HG02973 (cell line): ENCODE data around the gene MAP2K6.
A peak's percentile ranks its signal among the peaks of the same experiment; 100 is the strongest.

Source experiments
- ATAC-seq: cut with Tn5 transposase; IDR thresholded peaks from one replicate; pipeline ENCODE4 v1.9.1; 2021; ENCODE audit warnings: moderate library complexity; ENCODE audit not compliant: unreplicated experiment

The MAP2K6 gene

DNA sequence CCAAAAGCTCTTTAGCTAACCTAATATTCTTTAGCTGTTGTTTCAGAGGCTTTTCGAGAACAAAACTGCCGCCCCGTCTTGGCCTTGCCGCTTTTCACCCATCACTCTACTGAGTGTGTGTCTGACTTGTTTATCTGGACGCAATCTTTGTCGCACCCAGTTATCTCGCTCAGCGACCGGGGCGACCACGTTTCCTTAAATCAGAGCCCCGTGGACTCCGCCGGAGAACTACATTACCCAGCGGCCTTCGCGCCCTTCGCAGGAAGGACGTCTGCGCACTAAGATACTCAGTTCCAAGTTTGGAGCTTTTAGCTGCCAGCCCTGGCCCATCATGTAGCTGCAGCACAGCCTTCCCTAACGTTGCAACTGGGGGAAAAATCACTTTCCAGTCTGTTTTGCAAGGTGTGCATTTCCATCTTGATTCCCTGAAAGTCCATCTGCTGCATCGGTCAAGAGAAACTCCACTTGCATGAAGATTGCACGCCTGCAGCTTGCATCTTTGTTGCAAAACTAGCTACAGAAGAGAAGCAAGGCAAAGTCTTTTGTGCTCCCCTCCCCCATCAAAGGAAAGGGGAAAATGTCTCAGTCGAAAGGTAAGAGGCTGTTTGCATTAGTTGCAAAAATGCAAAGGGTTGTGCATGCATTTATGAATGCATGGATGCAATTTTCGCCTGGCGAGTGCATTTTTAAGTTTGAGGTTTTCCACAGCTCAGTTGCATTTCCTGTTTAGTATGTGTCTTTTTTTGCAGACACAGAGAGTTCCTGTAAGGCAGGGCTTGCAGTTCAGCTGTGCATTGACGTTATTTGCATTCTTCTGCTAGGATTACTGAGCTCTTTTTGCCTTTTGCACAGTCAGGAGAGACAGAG lies at the start of gene MAP2K6:
Gene MAP2K6 (plus strand): TSS at position 290 of the 867 bp plus-strand sequence. CDS start 288 bp downstream, at position 578.
- peak; percentile 97 for ATAC-seq

DNA sequence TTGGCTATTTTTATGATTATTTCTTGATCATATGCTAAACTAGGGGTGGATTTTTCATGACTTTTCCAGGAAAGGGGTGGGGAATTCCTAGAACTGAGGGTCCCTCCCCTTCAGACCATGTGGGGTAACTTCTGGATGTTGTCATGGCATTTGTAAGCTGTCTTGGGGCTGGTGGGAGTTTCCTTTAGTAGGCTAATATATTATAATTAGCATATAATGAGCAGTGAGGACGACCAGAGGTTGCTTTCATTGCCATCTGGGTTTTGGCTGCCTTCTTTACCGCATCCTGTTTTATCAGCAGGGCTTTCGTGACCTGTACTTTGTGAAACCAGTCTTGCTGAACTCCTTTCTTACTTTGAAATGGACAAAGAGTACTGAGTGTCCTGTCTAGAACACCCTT lies 47.2 kb upstream of the MAP2K6 start:
- ATAC-seq, result no peak

DNA sequence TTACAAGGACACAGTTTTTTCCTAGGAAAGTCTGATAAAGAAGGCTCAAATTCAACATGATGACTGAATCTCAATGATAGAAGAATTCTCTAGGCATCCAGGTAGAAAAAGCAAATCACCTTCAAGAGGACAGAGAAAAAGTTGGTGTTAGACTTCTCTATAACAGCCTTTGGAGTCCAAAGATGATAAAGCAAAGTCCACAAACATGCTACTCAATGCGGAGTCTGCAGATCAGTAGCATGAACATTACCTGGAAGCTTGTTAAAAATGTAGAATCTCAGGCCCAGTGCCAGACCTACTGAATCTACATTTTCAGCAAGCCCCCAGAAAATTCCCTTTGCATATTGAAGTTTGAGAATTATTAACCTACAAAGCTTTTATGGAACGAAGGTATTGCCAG lies 41.4 kb upstream of the MAP2K6 start:
- ATAC-seq, result no peak

DNA sequence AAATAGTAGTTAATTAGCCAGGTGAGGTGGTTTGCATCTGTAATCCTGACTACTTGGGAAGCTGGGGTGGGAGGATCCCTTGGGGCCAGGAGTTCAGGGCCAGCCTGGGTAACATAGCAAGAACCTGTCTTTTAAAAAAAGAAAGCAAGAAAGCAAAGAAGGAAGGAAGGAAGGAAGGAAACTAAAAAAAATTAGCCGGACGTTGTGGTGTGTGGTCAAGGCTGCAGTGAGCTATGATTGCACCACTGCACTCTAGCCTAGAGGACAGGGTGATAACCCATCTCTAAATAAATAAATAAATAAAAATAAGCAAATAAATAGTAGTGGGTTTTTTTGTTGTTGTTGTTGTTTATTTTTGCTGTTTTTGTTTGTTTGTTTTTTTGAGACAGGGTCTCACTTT lies 39.3 kb upstream of the MAP2K6 start:
- no peak for ATAC-seq

DNA sequence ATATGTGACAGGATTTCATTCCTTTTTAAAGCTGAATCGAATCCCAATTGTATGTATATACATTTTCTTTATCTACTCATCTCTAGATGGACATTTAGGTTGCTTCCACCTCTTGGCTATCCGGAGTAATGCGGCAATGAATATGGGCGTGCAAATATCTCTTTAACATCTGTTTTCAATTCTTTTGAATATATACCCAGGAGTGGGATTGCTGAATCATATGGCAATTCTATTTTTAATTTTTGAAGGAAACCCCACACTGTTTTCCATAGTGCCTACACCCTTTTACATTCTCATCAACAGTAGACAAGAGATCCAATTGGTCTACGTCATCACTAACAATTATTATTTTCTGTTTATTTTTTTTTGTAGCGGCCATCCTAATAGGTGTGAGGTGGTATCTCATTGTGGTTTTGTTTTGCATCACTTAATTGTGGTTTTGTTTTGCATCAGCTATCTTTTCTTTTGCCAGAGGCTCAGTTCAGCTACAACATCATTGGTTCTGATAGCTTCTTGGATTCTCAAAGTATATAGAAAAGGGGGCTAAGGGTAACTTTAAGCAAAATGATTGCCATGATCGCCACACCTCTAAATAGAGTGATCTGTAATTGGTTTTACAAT lies 25.6 kb upstream of the MAP2K6 start:
- ATAC-seq, result no peak

DNA sequence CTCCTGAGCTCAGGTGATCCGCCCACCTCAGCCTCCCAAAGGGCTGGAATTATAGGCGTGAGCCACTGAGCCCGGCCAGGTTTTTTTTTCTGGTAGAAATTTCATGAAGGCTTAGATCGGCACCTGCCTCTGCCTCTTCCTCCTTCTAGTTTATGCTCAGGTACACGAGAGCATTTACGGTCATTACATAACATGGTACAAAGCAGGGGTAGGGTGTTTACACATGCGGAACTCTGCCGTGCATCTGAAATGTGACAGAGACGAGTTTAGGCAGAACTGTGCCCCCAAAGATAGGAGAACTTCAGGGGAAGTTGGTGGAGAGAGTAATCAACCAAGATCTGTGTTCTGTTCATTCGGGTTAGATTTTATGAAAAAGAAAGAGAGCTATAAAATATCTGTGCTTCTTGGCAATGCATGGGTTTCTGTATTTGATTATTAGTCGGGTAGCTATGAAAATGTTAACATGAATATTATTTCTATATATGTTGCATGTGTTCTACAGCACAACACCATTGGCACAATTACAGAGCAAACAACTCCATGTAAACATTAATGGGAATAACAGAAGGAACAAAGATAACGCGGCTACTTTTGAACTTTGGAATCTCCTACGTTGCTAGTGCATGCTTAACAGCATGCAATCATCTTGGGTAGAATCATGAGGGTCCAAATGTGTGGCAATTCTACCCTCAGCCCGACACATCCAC lies 23.5 kb upstream of the MAP2K6 start:
- no peak for ATAC-seq

DNA sequence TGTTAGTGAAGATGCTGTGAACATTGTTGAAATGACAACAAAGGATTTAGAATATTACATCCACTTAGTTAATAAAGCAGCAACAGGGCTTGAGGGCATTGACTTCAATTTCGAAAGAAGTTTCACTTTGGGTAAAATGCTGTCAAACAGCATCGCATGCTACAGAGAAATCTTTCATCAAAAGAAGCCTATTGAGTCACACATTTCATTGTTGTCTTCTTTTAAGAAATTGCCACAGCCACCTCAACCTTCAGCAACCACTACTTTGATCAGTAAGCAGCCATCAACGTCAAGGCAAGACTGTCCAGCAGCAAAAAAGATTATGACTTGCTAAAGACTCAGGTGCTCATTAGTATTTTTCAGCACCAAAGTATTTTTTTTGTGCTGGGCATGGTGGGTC lies 13.2 kb upstream of the MAP2K6 start:
- ATAC-seq, result no peak

DNA sequence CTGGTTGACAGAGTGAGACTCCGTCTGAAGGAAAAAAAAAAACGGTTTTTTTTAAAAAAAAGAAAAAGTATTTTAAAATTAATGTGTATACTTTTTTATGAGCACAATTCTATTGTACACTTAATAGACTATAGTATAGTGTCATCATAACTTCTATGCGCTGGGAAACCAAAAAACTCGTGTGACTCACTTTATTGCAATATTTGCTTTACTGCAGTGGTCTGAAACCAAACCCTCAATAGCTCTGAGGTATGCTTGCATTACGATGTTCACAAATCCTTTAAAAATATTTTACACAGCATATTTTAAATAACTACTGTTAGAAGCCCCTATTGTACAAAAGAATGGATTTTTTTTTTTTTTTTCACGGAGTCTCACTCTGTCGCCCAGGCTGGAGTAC lies 12.4 kb upstream of the MAP2K6 start:
- ATAC-seq, result no peak

DNA sequence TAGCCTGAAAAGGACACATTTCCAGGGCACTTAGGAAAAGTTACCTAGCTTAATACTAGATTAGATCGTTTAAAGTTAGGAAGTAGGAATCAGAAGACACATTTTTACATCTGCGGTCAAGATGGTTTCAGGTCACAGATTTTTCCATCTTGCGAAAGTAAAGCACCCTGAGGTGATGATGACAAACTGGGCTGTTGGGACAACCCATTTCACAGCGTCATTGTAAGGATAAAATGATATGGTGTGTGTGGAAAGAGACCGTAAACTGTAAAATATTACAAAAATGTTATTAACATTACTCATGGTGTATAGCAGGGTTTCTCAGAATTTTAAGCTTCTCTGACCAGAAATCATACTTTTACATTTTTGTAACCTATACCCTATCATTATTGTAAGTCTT lies 10.1 kb upstream of the MAP2K6 start:
- no peak for ATAC-seq

DNA sequence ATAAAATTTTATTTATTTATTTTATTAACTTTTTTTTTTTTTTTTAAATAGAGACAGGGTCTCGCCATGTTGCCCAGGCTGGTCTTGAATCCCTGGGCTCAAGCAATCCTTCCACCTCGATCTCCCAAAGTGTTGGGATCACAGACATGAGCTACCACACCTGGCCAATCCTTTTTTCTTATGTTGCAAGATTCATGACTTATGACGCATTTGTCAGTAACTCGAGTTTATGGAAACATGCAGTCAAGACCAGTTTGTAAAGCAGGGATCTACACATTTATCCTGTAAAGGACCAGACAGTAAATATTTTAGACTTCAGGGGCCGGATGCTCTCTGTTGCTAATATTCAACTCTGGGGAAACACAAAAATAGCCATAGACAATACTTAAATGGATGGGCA lies 9.4 kb upstream of the MAP2K6 start:
- no peak for ATAC-seq

DNA sequence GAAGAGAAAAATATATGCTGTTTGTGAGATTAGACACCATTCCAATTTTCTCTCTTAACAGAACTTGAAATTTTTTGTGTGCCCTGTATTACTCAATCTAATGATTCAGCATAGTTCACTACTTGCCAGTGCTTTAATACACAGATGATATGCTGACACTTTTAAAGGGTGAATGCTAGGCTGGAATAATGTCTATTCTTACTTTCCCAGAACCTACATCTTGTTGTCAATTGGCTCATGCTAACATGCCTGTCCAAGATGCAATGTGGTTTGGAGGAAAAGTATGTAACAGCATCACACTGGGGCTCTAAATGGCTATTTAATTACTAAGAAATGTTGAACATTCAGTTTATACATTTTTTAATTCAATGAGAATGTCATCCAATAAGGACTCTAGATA lies 7.6 kb upstream of the MAP2K6 start:
- no peak for ATAC-seq

DNA sequence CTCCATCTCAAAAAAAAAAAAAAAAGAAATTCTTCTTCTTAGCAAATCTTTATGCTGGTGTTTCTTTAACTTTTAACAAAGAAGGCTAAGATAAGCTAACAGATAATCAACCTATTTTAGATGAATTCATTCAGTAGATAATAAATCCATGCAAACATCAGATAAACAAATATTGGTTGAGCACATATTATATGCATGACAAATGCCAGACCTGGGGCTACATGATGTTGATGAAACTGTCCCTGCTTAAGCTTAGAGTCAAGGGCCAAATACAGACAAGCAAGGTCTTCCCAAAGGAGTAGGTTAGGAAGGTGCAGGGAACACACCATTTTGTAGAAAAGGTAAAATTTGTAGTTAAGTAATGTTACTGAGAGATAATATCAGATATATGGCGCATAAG lies 6.7 kb upstream of the MAP2K6 start:
- ATAC-seq, result no peak

DNA sequence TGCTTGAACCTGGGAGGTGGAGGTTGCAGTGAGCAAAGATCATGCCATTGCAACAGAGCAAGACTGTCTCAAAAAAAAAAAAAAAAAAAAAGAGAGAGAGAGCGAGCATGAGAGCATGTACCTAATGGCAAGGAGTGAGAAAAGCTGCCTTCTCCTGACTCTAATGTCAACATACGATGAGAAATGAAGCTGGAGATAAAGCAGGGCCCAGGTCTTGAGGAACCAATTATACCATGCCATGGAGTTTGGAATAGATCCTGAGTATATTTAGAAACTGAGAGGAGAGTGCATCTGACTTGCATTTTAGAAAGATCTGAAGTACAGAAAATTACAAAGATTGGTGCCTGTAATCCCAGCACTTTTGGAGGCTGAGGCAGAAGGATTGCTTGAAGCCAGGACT lies 3.8 kb upstream of the MAP2K6 start:
- ATAC-seq, result no peak

DNA sequence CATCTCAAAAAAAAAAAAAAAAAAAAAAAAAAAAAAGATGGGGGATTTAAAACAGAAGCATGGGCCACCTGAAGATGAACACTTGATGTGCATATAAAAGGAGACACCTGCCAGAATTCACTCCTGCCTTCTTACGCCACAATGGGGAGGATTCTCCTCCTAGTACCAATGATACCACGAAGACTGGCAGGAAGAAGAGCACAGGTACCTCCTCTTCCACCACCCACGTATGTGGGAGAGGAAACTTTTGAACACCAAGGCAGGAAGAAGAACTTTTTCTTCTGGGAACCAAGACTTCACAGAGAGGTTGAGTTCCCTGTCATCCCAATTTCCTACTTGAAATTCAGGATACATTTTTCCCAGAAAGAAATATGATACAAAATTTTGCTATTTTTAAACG lies 2.7 kb upstream of the MAP2K6 start:
- ATAC-seq, result no peak

DNA sequence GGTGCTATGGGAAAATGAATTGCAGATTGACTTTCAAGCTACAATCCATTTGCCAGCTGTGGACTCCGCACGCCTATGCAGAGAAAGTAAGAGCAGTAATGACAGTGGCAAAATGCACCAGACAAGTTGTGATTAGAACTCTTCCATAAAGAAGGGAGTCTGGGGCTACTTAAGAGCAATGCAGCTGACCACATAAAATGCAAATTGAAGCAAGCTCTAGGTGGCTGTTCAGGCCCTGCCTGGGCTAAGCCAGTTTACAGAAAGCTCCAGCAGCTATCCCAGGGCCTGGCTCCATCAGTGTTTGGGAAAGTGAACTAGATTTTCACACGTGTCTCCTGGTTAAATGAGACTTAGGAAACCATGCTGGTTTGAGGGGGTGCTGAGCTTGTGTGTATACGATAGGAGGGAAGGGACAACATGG lies 2.2 kb upstream of the MAP2K6 start:
- ATAC-seq, result no peak

DNA sequence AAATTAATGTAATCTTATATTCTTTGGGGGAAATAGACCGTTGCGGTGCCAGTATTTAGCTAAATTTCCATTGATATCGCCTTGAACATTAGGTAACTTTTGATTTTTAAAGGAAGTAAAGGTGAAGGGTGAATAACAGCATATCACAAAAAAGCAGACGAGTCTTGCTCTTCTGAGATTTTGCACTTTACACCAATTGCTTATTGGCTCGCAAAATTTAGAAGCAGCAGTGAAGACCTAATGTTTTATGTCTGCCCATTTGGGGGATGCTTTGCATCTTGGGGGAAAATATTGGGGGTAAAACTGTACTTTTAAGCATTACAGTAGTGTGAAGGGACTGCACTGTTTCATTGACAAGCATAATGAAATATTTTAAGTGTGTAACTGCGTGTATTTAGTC lies 934 bp downstream of the MAP2K6 start:
- no peak for ATAC-seq

DNA sequence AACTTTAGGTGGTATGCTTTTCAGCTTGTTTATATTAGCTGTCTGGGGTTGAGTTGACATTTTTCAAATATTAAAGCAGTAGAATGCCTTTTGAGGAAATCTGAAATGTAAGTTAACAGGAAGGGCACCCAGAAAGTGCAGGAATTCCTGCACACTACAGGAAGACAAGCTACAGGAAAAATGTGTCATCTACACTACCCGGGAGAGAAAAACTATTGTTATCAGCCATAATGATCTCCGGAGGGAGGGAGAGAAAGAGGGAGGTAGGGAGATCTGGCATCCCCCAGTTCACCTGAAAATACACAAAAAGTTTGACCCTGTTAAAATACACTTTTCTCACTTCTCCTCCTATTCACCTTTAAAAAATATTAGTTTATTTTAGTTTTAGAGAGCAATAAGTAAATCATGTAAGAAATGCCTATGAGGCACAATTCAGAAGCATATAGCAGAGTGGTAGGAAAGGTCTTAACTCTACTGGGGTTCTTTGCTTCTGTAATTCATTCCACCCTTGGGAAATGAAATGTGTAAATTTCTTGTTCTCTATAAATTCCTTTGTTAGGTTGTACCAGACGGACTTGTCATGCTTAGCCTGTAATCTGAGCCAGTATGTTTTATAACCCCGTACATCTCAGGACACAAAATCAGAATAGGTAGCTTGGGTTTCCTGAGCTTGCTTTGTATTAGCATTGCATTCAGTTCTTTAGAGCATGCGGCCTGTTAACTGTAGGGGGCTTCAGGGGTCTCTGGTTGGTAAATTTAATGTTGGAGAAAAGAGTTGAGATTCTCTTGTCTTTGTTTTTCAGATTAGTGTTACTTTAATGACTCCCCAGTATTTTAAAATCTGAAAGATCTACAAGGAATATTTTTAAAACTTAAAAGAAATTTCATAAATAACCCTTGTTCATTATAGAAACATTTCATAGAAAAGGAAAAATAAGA lies 3.3 kb downstream of the MAP2K6 start:
- no peak for ATAC-seq

DNA sequence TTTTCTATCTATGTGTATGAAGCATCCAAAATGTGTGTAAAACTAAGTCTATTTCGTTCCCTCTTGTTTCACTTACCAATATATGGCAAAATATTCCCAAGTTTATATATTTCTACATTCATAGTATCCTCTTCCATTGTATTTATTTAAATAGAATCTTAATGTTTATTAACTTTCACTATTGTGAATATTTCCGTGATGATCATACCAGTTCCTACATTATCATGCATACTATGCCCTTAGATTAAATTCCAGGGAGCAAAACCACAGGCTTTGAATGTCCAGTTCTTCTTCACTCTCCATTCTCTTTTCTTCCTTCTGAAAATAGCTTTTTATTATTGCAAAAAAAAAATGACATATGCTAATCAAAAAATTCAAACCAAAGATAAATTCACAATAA lies 4.0 kb downstream of the MAP2K6 start:
- ATAC-seq, result no peak

DNA sequence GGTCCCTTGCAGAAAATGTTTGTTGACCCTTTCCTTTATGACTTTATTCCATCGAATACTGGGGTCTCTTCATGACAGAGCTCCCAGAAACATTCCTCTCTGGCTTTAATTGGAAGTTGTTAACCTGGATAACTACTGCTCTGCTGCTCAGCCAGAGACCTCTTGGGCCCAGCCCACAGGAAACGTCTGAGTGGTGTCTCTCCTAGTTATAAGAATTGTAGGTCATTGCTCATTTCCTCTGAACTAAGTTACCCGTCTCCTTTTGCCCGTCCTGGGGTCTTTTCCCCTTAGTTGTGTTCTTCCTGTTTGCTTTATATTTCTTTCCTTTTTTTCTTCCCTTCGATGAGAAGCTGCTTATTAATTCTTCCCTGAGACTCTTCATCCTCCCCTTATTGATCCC lies 9.0 kb downstream of the MAP2K6 start:
- ATAC-seq, result no peak

DNA sequence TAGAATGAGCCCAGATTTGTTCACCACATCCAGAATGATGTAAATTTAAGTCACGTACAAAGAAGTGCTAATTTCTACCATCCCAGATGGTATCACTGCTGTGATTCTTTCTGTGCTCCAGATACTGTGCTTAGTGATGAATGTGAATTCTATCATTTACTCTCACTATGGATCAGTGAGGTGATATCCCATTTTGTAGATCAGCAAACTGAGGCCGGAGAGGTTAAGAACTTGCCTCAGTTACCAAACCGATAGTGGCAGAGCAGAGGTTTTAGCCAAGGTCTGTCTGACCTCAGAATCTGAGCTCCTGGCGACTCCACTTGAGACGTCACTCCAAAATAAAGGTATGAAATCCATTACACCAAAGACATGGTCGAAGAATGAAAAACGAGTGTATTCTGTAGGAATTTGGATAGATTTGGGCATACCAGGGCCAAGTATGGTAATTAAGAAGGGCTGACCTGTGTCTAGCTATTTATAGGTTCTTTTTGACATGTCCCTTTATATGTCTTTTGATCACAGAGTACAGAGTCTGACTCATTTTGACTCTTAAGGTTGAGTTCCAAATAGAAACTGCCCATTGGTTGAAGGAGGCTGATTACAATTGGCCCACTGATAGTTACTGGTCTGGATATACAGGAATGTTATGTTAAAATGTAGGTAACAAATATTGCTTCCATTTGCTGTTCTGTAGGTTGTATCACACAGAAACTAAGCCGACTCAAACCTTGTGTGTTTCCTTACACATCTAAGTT lies 10.0 kb downstream of the MAP2K6 start:
- no peak for ATAC-seq
